ENCODE data around the gene MSRB3.

The MSRB3 gene

GRCh38 chr12:65415826-65416225 is 137.3 kb downstream of the MSRB3 start:
- H3K79me2 ChIP-seq, result no peaks in the 10 kb centered on the region
- no peaks in the 10 kb centered on the region for H3K4me1 ChIP-seq
- no peak for TF ChIP-seq CTCF (IDR thresholded peaks at IDR 0.05)
- no peak overlapping the region for H2AFZ ChIP-seq
- H3K36me3 ChIP-seq (ENCODE audit: control insufficient read depth, insufficient read depth, low read length), result no peaks in the 10 kb centered on the region
- H3K9ac ChIP-seq, result no peak overlapping the region
- H3K4me2 ChIP-seq (ENCODE audit: low read length), result no peak overlapping the region
- no peaks in the 10 kb centered on the region for H3K9me3 ChIP-seq (ENCODE audit: control insufficient read depth, low read length)
- no peaks in the 10 kb centered on the region for H3K27me3 ChIP-seq (ENCODE audit: control insufficient read depth, insufficient read depth, low read length)
- H3K27ac ChIP-seq, result no peak overlapping the region
- H3K4me3 ChIP-seq (ENCODE audit: low read depth, low read length), result no peak overlapping the region

- Histone ChIP-seq H3K4me2 (ENCODE audit: low read length) (no peak overlapping the region), H3K36me3 (ENCODE audit: control insufficient read depth, insufficient read depth, low read length) (no peaks in the 10 kb centered on the region), H3K79me2 (no peaks in the 10 kb centered on the region), H3K9ac (no peak overlapping the region), H3K27ac (no peak overlapping the region), H3K9me3 (ENCODE audit: control insufficient read depth, low read length) (no peaks in the 10 kb centered on the region), H3K4me1 (no peaks in the 10 kb centered on the region), H3K4me3 (ENCODE audit: low read depth, low read length) (no peak overlapping the region), H2AFZ (no peak overlapping the region), H3K27me3 (ENCODE audit: control insufficient read depth, insufficient read depth, low read length) (no peaks in the 10 kb centered on the region)
- no peak for TF ChIP-seq CTCF (IDR thresholded peaks at IDR 0.05)
Observed at GRCh38 chr12:65419284-65420072, 141.0 kb downstream of the MSRB3 start.

- no peak for TF ChIP-seq CTCF (IDR thresholded peaks at IDR 0.05)
- no peaks in the 10 kb centered on the region for H3K9me3 ChIP-seq (ENCODE audit: control insufficient read depth, low read length)
- H3K27ac ChIP-seq, result no peak overlapping the region
- no peaks in the 10 kb centered on the region for H3K36me3 ChIP-seq (ENCODE audit: control insufficient read depth, insufficient read depth, low read length)
- H3K9ac ChIP-seq, result no peak overlapping the region
- no peaks in the 10 kb centered on the region for H3K4me1 ChIP-seq
- no peak overlapping the region for H3K4me3 ChIP-seq (ENCODE audit: low read depth, low read length)
- H3K4me2 ChIP-seq (ENCODE audit: low read length), result no peak overlapping the region
- no peaks in the 10 kb centered on the region for H3K79me2 ChIP-seq
- H3K27me3 ChIP-seq (ENCODE audit: control insufficient read depth, insufficient read depth, low read length), result no peaks in the 10 kb centered on the region
- no peak overlapping the region for H2AFZ ChIP-seq
Observed at GRCh38 chr12:65420941-65421340, 142.5 kb downstream of the MSRB3 start.

- Histone ChIP-seq H3K9me3 (ENCODE audit: control insufficient read depth, low read length) (no peaks in the 10 kb centered on the region), H3K4me1 (no peaks in the 10 kb centered on the region), H3K4me3 (ENCODE audit: low read depth, low read length) (no peak overlapping the region), H3K27me3 (ENCODE audit: control insufficient read depth, insufficient read depth, low read length) (no peaks in the 10 kb centered on the region), H3K9ac (no peak overlapping the region), H3K79me2 (no peaks in the 10 kb centered on the region), H3K36me3 (ENCODE audit: control insufficient read depth, insufficient read depth, low read length) (no peaks in the 10 kb centered on the region), H3K27ac (no peak overlapping the region), H2AFZ (no peak overlapping the region), H3K4me2 (ENCODE audit: low read length) (no peak overlapping the region)
- TF ChIP-seq CTCF (IDR thresholded peaks at IDR 0.05), result no peak
Observed at GRCh38 chr12:65427646-65428045, 149.2 kb downstream of the MSRB3 start.

- H3K9ac ChIP-seq, result no peak overlapping the region
- H3K36me3 ChIP-seq (ENCODE audit: control insufficient read depth, insufficient read depth, low read length), result no peaks in the 10 kb centered on the region
- H3K4me1 ChIP-seq, result no peaks in the 10 kb centered on the region
- no peak overlapping the region for H2AFZ ChIP-seq
- no peak overlapping the region for H3K4me2 ChIP-seq (ENCODE audit: low read length)
- H3K9me3 ChIP-seq (ENCODE audit: control insufficient read depth, low read length), result no peaks in the 10 kb centered on the region
- no peak overlapping the region for H3K27ac ChIP-seq
- no peaks in the 10 kb centered on the region for H3K27me3 ChIP-seq (ENCODE audit: control insufficient read depth, insufficient read depth, low read length)
- TF ChIP-seq CTCF (IDR thresholded peaks at IDR 0.05), result no peak
- H3K79me2 ChIP-seq, result no peaks in the 10 kb centered on the region
- H3K4me3 ChIP-seq (ENCODE audit: low read depth, low read length), result no peak overlapping the region
Observed at GRCh38 chr12:65430006-65430405, 151.5 kb downstream of the MSRB3 start.
